COLO829 (cell line): ENCODE data around the gene LITAFD.

ENCODE experiments used
- DNase-seq: peaks from one replicate; pipeline ENCODE4 v3.0.0; 2012; ENCODE audit warnings: low spot score

The LITAFD gene

GRCh38 chr16:8920645-8921346 lies 38.6 kb downstream of the LITAFD start:
- DNase-seq, result no peak

- DNase-seq, result no peak
Measured at GRCh38 chr16:8921347-8921984, 39.3 kb downstream of the LITAFD start.

GRCh38 chr16:8923199-8923598 lies 41.0 kb downstream of the LITAFD start:
- no peak for DNase-seq

GRCh38 chr16:8924214-8924613 lies 42.1 kb downstream of the LITAFD start:
- no peak for DNase-seq

GRCh38 chr16:8925455-8925854 lies 43.3 kb downstream of the LITAFD start:
- no peak for DNase-seq

- no peak for DNase-seq
Measured at GRCh38 chr16:8926827-8927226, 44.7 kb downstream of the LITAFD start.

GRCh38 chr16:8928467-8928957 lies 46.4 kb downstream of the LITAFD start:
- DNase-seq, result no peak

- no peak for DNase-seq
Measured at GRCh38 chr16:8929086-8929748, 47.1 kb downstream of the LITAFD start.

- DNase-seq, result peak; percentile 23
Measured at GRCh38 chr16:8931859-8932258, 49.7 kb downstream of the LITAFD start.

GRCh38 chr16:8934601-8935000 lies 52.5 kb downstream of the LITAFD start:
- DNase-seq, result no peak
